Posterior cingulate gyrus (tissue), 11 donors: Measurements from ENCODE around the gene WBP2.

Experiments used
- DNase-seq, 10 donors: peaks; one replicate each; pipeline versions ENCODE4 v3.0.0 to v3.0.0-alpha.2; 2020 to 2021; ENCODE audit warnings: mixed read lengths in 3 of 10
- intact Hi-C: fragments of 100-400 bp; cut with DNase I; formaldehyde crosslinking; loops from one replicate; pipeline ENCODE4 v1.15.1; 2023

Gene WBP2

DNA sequence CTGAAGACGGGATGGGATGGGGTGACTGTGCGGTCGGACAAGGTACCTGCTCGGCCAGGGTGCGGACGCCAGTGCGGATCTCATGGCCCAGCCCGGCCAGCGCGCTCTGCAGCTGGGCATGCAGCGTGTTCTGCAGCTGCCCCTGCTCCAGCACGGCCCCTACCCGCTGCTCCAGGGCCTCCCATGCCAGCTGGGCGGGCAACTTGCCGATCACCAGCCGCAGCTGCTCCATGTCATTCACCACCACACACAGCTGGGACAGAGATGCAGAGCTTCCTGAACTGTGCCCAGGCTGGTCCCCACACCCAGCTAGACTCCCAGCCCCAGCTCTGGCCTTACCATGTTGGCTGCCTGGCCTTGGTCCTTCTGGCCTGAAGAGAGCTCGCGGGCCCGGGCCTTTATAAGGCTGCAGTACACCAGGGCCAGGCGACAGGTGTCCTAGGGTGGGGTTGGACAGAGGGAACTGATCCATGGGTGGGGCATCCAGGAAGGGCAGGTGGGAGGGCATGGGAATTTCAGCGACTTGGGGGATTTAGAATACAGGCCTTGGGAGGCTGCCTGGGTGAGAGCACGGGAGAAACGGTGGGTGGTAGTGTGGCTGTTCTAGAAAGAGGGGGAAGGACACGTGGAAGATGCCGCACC lies 20.7 kb downstream of the WBP2 start:
- DNase-seq, result peak in 9 of 10 donors; percentile 37 to 95 (median 63)
- intact Hi-C loops, result no loop called here

DNA sequence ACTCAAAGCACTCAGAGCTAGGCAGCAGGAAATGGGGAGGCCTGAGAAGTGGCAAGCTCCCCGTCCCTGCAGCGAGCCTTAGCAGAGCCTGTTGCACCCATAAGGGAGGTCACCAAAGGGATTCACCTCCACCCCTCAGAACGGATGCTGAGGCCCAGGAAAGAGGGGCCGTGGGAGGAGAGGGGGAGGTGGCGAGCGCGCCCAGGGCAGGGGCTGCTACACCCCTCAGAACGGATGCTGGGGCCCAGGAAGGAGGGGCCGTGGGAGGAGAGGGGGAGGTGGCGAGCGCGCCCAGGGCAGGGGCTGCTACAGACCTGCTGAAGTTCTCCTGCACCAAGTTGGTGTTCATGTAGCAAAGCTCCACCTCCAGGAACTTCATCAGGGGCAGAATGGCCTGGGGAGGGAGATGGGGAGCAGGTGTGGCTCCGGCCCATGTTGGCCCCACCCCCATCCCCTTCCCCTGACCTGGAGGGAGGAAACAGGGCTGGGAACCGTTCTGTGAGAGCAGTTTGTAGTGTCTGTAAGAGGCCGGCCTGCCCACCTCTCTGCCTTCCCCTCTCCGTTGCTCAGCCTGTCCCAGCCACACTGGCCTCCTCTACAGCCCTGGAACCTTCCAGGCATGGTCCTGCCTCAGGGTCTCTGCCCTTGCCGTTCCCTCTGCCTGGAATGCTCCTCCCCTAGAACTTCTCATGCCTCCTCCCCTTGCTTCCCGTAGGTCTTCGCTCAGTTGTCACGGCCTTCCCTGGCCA lies 22.3 kb downstream of the WBP2 start:
- intact Hi-C loops, result no loop called here
- DNase-seq, result no peak

DNA sequence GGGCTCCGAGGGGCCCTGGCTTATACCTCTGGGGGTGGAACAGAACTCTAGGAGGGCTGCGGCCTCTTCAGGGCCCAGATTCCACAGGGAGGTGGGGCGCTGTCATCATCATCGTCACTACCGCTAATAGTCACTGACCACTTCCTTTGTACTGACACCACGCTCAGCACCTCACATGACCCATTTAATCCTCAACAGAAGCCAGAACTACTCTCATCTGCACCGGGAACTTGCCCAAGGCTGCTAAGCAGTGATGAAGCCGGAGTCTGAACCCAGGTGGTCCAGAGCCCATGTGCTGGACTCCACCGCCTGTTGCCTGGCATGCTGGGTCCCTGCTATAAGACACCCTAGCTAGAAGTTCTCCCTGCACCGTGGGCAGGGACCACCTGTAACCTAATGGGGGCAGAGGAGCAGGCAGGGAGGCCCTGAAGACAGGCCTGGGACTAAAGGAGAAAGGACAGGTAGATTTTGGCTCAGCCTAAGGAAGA lies 22.9 kb downstream of the WBP2 start:
- DNase-seq, result no peak
- intact Hi-C loops, result no loop called here

DNA sequence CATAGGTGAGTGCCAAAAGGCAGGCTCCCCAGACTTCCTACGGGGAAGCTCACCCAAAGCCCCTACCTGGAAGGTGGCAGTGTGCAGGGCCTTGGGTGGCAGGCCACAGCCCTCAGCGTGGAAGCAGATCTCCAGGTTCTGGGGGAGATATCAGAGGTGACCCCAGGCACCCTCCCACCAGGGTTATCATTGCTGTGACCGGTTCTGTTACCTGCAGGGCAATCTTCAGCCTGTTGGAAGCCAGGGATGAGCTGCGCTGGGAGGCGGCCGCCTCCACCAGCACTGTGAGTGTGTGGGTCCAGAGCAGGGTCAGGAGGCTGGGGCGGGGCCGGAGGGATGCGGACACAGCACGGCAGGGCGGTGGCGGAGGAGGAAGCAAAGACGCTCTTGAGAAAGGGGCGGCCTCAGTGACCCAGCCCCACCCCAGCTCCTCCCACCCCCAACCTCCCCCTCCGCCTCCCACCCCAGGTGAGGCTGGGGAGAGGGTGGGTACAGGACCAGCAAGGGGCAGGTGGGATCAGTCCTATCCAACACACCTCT lies 24.0 kb downstream of the WBP2 start:
- intact Hi-C loops, result no loop called here

DNA sequence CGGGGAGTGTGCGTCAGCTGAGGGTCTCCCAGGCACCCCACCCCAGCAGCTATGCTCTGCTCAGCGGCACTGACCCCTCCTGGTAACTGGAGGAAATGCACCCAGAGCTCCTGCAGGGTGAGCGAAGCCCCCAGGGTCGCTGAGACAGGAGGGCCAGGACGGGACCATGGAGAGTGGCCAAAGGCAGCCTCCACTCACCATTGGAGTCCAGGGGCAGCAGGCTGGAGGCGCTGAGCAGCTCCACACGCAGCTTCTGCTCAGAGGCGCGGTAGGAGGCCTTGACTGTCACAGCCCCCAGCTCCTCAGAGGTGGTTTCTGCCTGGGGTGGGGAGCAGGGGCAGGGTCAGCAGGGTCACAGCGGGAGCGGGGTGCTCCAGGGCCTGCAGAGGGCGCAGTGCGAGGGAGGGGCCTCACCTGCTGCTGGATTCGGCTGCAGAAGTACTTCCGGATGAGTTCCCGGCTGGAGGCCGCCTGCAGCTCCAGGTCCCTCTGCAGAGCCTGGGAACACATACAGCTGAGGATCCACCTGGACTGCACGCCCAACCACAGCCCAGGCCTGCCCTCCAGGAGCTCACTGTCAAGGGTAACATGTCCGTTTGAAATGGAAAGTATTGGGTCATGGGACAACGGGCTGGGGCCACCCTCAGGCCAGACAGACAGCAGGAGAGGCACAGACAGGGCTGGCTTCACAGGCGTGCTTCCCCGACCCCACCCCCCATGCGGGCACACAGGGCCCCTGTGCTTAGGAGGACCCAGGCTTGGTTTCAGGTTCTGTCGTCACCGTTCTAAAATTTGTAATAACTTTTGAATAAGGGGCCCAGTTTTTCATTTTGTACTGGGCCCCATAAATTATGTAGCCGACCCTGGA lies 24.7 kb downstream of the WBP2 start:
- no peak for DNase-seq
- intact Hi-C loops, result no loop called here

More for the DNA sequence above, 24.0 kb downstream of the WBP2 start:
- no peak for DNase-seq

GRCh38 chr17:75829747-75830146 lies 25.4 kb downstream of the WBP2 start:
- intact Hi-C loops, result loop anchor here (5.0 kb wide), 1 partner anchor 42 kb away; no protein-coding TSS in a partner anchor
- no peak for DNase-seq

DNA sequence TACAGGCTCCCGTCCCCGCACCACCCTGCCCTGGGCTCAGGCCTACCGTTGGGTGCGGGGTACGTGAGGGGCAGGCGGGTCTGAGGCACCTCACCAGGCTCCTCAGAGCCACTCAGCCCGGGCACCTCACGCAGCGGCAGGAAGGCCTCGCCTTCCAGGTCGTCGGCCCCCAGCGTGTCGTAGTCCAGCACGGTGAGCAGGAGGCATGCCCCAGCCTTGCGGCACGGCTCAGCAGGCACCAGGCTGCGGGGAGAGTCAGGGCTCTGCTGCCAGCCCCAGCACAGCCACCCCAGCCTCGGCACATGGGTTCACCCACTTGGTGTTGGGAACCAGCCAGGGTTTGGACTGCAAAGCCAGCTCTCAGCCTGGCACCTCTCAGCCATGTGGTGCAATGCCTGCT lies 26.4 kb downstream of the WBP2 start:
- DNase-seq, result peak in 1 of 10 donors; percentile 86
- intact Hi-C loops, result loop anchor here (5.0 kb wide), 1 partner anchor 41 kb away; no protein-coding TSS in a partner anchor

DNA sequence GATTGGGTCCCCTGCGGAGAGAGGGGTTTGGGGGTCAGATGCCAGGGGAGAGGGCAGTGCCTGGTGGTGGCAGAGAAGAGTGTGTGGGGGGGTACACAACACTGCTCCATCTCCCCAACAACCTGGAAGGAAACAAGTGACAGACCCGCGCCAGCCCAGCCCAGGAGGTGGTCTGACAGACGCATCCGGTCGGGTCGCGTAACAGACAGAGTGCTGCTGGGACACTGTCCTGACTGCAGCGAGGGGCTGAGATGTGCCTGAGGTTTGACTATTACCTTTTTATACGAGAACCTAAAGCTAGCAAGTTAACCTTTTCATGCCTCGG lies 27.1 kb downstream of the WBP2 start:
- no peak for DNase-seq
- intact Hi-C loops, result loop anchor here (5.0 kb wide), 1 partner anchor 41 kb away; no protein-coding TSS in a partner anchor

GRCh38 chr17:75827308-75828075 lies 27.6 kb downstream of the WBP2 start:
- intact Hi-C loops, result loop anchor here (5.0 kb wide), 1 partner anchor 40 kb away; no protein-coding TSS in a partner anchor

GRCh38 chr17:75826561-75827307 lies 28.4 kb downstream of the WBP2 start:
- intact Hi-C loops, result loop anchor here (5.0 kb wide), 1 partner anchor 39 kb away; no protein-coding TSS in a partner anchor
- DNase-seq, result no peak

More at GRCh38 chr17:75827308-75828075, 27.6 kb downstream of the WBP2 start:
- peak in 9 of 10 donors; percentile 47 to 92 (median 63) for DNase-seq

DNA sequence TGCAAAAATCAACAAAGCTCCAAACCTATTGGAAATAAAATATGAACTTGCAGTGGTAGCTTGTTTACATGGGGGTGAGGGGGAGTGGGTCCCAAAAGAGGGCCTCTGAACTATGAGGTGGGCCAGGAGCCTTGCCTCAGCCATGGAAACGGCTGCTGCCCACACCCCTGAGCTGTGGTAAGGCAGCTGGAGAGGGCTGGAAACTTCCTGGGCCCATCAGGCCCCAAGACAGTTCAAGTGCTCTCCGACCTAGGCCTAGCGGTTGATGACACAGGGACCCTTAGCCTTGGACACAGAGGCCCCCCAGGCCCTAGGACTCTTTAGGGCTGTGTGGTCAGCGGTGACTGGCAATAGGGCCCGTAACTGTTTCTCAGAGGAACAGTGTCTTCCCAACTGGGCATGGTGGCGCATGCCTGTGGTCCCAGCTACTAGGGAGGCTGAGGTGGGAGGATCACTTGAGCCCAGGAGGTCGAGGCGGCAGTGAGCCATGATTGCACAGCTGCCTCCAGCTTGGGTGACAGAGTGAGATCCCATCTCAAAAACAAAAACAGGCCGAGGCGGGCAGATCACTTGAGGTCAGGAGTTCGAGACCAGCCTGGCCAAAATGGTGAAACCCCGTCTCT lies 29.3 kb downstream of the WBP2 start:
- peak in 1 of 10 donors; percentile 69 for DNase-seq
- intact Hi-C loops, result loop anchor here (5.0 kb wide), 1 partner anchor 39 kb away; no protein-coding TSS in a partner anchor

GRCh38 chr17:75825149-75825552 lies 30.0 kb downstream of the WBP2 start:
- DNase-seq, result no peak
- intact Hi-C loops, result loop anchor here (5.0 kb wide), 1 partner anchor 38 kb away; no protein-coding TSS in a partner anchor

DNA sequence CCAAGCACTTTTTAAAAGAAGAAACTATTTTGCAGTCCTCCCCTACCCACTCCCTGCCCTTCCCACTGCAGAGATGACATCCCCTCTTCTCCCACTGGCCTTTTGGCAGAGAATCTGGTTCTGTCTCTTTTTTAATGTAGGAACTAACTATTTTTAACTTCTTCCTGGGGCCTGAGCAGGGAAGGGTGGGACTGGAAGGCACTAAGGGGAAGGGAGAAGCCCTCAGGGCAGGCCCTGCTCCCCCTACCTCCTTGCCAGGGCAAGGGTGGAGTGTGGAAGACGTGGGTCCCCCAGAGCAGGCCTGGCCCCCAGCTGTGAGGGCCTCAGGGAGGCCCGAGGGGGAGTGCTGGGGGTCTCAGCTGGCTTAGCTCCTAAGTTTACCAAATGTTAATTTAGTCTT lies 30.5 kb downstream of the WBP2 start:
- no peak for DNase-seq
- intact Hi-C loops, result loop anchor here (5.0 kb wide), 1 partner anchor 37 kb away; no protein-coding TSS in a partner anchor

DNA sequence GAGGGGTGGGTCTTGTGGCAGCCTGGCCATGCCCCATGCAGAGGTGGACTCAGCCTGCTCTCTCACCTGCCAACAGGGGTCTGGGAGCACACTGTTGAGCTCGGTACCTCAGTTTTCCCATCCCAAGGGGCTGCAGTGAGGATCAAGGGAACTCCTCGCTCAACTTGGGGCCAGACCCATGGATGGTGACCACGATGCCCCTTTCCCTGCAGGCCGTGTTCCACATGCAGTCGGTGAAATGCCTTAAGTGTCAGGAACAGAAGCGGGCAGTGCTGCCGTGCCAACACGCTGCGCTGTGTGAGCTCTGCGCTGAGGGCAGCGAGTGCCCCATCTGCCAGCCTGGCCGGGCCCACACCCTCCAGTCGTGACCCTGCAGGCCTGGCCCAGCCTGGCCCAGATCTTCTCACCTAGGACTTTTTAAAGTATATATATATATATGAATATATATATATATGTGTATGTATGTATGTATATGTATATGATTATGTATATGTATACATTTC lies 31.0 kb downstream of the WBP2 start:
- intact Hi-C loops, result no loop called here
- no peak for DNase-seq

- intact Hi-C loops, result no loop called here
- DNase-seq, result peak in 1 of 10 donors; percentile 80
Observed at GRCh38 chr17:75823257-75824041, 31.7 kb downstream of the WBP2 start.

- intact Hi-C loops, result no loop called here
Observed at GRCh38 chr17:75822800-75823166, 32.4 kb downstream of the WBP2 start.

DNA sequence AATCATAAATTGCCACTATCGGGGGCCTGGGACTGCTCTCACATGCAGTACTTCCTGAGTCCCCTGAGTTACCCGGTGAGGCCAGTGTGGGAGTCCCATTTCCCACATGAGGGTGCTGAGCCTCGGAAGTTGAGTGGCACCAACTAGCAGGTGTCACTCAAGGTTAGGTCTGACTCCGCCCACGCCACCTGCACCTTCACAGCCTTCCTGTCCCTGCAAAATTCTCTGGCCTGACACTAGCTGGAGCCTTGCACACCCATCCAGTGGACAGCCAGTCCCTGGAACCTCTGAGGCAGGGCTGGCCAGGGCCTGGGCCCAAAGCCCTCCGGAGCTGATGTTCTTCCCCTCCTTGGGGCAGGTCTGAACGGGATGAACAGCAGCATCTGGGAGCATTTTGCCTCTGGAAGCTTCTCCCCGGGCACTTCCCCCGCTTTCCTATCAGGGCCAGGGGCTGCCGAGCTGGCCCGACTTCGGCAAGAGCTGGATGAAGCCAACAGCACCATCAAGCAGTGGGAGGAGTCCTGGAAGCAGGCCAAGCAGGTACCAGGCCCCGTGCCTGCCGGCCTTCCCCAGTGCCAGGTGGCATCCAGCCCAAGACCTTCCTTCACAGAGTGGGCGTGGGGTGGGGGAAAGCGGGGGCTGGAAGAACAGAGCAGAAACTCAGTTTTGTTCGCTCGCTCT lies 32.9 kb downstream of the WBP2 start:
- intact Hi-C loops, result no loop called here

More at GRCh38 chr17:75822800-75823166, 32.4 kb downstream of the WBP2 start:
- DNase-seq, result no peak

More for the DNA sequence above, 32.9 kb downstream of the WBP2 start:
- peak in 1 of 10 donors; percentile 83 for DNase-seq
